HUDEP-2 (cell line): ENCODE data around the gene STRADB.
"Not testable (repeated sequence)": the region's sequence is repeated elsewhere in the genome, so short reads cannot be mapped to it uniquely, and the experiment has no call there.

Experiments used
- DNase-seq, 76 experiments: peaks; one replicate each; lab custom pipeline; 2025; ENCODE audit not compliant: unreplicated experiment in 76 of 76; lab: John Stamatoyannopoulos, UW

Gene STRADB

GRCh38 chr2:201430322-201430721 is 21.2 kb upstream of the STRADB start:
- not testable (repeated sequence) for DNase-seq

- no peak for DNase-seq
Measured at GRCh38 chr2:201430839-201431238, 20.7 kb upstream of the STRADB start.

- DNase-seq, result peak in 1 of 76 experiments; percentile 16
Measured at GRCh38 chr2:201432038-201432620, 19.4 kb upstream of the STRADB start.

GRCh38 chr2:201432621-201433393 is 18.7 kb upstream of the STRADB start:
- peak in 62 of 76 experiments; percentile 4 to 78 (median 32) for DNase-seq

GRCh38 chr2:201433394-201433995 is 18.0 kb upstream of the STRADB start:
- DNase-seq, result peak in 74 of 76 experiments; percentile 12 to 90 (median 62)

GRCh38 chr2:201436141-201436540 is 15.4 kb upstream of the STRADB start:
- no peak for DNase-seq

- not testable (repeated sequence) for DNase-seq
Measured at GRCh38 chr2:201439336-201439922, 12.1 kb upstream of the STRADB start.

GRCh38 chr2:201440182-201440581 is 11.4 kb upstream of the STRADB start:
- DNase-seq, result peak in 73 of 76 experiments; percentile 5 to 94 (median 66)

- no peak for DNase-seq
Measured at GRCh38 chr2:201441409-201441808, 10.1 kb upstream of the STRADB start.

GRCh38 chr2:201444746-201445465 is 6.6 kb upstream of the STRADB start:
- DNase-seq, result no peak

GRCh38 chr2:201447086-201447485 is 4.5 kb upstream of the STRADB start:
- DNase-seq, result no peak

- DNase-seq, result no peak
Measured at GRCh38 chr2:201448061-201448460, 3.5 kb upstream of the STRADB start.

GRCh38 chr2:201448701-201449100 is 2.8 kb upstream of the STRADB start:
- DNase-seq, result no peak

- DNase-seq, result peak in 19 of 76 experiments; percentile 22 to 61 (median 40)
Measured at GRCh38 chr2:201450954-201451291, 617 bp upstream of the STRADB start.

- peak in 11 of 76 experiments; percentile 7 to 47 (median 36) for DNase-seq
Measured at GRCh38 chr2:201452058-201452921, 750 bp downstream of the STRADB start.

GRCh38 chr2:201452922-201453643 is 1.5 kb downstream of the STRADB start:
- no peak for DNase-seq

GRCh38 chr2:201458381-201458780 is 6.8 kb downstream of the STRADB start:
- DNase-seq, result no peak

GRCh38 chr2:201460532-201460931 is 9.0 kb downstream of the STRADB start:
- no peak for DNase-seq

- DNase-seq, result no peak
Measured at GRCh38 chr2:201464547-201464946, 13.0 kb downstream of the STRADB start.
